Keratinocyte (primary cell): ENCODE results near the gene PTGES. TPM values are rescaled to one million over a fixed set of nuclear protein-coding genes. Genes with fewer than 3 reads are reported as not detected.

Experiments used
- DNase-seq: peaks from one replicate; pipeline ENCODE4 v3.0.0-alpha.2; 2011; ENCODE audit warnings: low read depth, missing footprints, low spot score
- FAIRE-seq: peaks from 2 replicates; lab custom pipeline; 2011; peaks lifted over from hg19 to GRCh38; lab: Jason Lieb, UNC
- H2AFZ ChIP-seq: 2 replicates; pipeline ENCODE4 v1.6.0; 2012; ENCODE audit warnings: low read length, control low read depth, inconsistent platforms; ENCODE audit not compliant: control insufficient read depth
- H3K27ac ChIP-seq: 2 replicates; pipeline ENCODE4 v1.5.1; 2011; ENCODE audit warnings: low read length; ENCODE audit not compliant: control insufficient read depth, insufficient read depth
- H3K27me3 ChIP-seq: 3 replicates; pipeline ENCODE4 v1.6.0; 2011; ENCODE audit warnings: low read length; ENCODE audit not compliant: control insufficient read depth, insufficient read depth; ENCODE audit errors: extremely low read depth
- H3K36me3 ChIP-seq, 2 experiments: 2 replicates in 1 of 2; 3 replicates in 1 of 2; pipeline ENCODE4 v1.5.1; 2011; ENCODE audit warnings: low read length in 2 of 2, mild to moderate bottlenecking in 1 of 2; ENCODE audit not compliant: control insufficient read depth in 2 of 2, insufficient read depth in 2 of 2; ENCODE audit errors: extremely low read depth in 1 of 2
- H3K4me1 ChIP-seq: 3 replicates; pipeline ENCODE4 v1.5.1; 2011; ENCODE audit warnings: low read length; ENCODE audit not compliant: control insufficient read depth, insufficient read depth; ENCODE audit errors: extremely low read depth
- H3K4me2 ChIP-seq: 3 replicates; pipeline ENCODE4 v1.6.0; 2011; ENCODE audit warnings: low read depth, low read length; ENCODE audit not compliant: control insufficient read depth, insufficient read depth; ENCODE audit errors: extremely low read depth
- H3K4me3 ChIP-seq, 3 experiments: fragments of 200-600 bp in 1 of 3; sonication (generic) in 1 of 3; 2 replicates in 2 of 3; 3 replicates in 1 of 3; pipeline ENCODE4 v1.5.1; 2011 to 2016; ENCODE audit warnings: low read length in 3 of 3, mild to moderate bottlenecking in 3 of 3, control low read depth in 2 of 3, inconsistent platforms in 1 of 3, low read depth in 1 of 3, mixed read lengths in 1 of 3, mixed run types in 1 of 3, moderate library complexity in 1 of 3; ENCODE audit not compliant: control insufficient read depth in 2 of 3, insufficient read depth in 2 of 3; ENCODE audit errors: extremely low read depth in 1 of 3
- H3K79me2 ChIP-seq: 2 replicates; pipeline ENCODE4 v1.6.0; 2012; ENCODE audit warnings: low read length; ENCODE audit not compliant: control insufficient read depth, insufficient read depth
- H3K9ac ChIP-seq: 3 replicates; pipeline ENCODE4 v1.6.0; 2011; ENCODE audit warnings: low read length; ENCODE audit not compliant: control insufficient read depth, insufficient read depth; ENCODE audit errors: extremely low read depth
- H3K9me1 ChIP-seq: 3 replicates; pipeline ENCODE4 v1.6.0; 2011; ENCODE audit warnings: low read length; ENCODE audit not compliant: control insufficient read depth, insufficient read depth; ENCODE audit errors: extremely low read depth
- H3K9me3 ChIP-seq: 2 replicates; pipeline ENCODE4 v1.5.1; 2012; ENCODE audit warnings: low read depth, low read length; ENCODE audit not compliant: control insufficient read depth
- H4K20me1 ChIP-seq: 3 replicates; pipeline ENCODE4 v1.6.0; 2011; ENCODE audit warnings: low read length; ENCODE audit not compliant: control insufficient read depth, insufficient read depth; ENCODE audit errors: extremely low read depth
- CTCF ChIP-seq, 3 experiments: IDR thresholded peaks in 1 of 3; conservative IDR thresholded peaks in 1 of 3; optimal IDR thresholded peaks in 1 of 3; 2 replicates in 2 of 3; 3 replicates in 1 of 3; pipeline versions ENCODE3 to v1.5.1; 2011; ENCODE audit warnings: low read length in 3 of 3, mild to moderate bottlenecking in 3 of 3, moderate library complexity in 2 of 3, control low read depth in 1 of 3, inconsistent platforms in 1 of 3; ENCODE audit not compliant: insufficient read depth in 2 of 3; ENCODE audit errors: extremely low read depth in 1 of 3
- EZH2 ChIP-seq: IDR thresholded peaks from one replicate; pipeline ENCODE4 v1.6.1; 2012; ENCODE audit warnings: inconsistent platforms, mild to moderate bottlenecking, low read length, moderate library complexity
- dilution Hi-C: fragments of 300-500 bp; cut with MboI; formaldehyde crosslinking; loops from one replicate; pipeline ENCODE4 v1.7.0; 2020; ENCODE audit warnings: low sequenced_read_pairs; ENCODE audit not compliant: extremely low pct_ligation_motif_present
- polyA plus RNA-seq, 5 experiments: library from polyadenylated mRNA; depleted of rRNA in 3 of 5; stranded (reverse) in 3 of 5; stranded (forward) in 1 of 5; unstranded in 1 of 5; fragments of >200 nt; gene quantifications; 1 replicate in 1 of 5; 2 replicates in 3 of 5; 3 replicates in 1 of 5; pipeline versions ENCODE4 v1.2.1 to v1.2.3, GENCODE V29; 2011 to 2012; ENCODE audit warnings: missing spikeins in 2 of 5, low read depth in 1 of 5, low replicate concordance in 1 of 5

PTGES gene
- polyA plus RNA-seq, 1 donor (not counting 4 experiments of a cell fraction or from before 2014, with no cell fraction given), result 19.7 TPM

GRCh38 chr9:129724456-129725190 lies 28.2 kb downstream of the PTGES start:
- Histone ChIP-seq H3K4me2 (no peak overlapping the region), H3K4me1 (peaks cover 5% of the 10 kb centered on the region), H3K79me2 (no peaks in the 10 kb centered on the region), H3K27me3 (no peaks in the 10 kb centered on the region), H4K20me1 (no peaks in the 10 kb centered on the region), H3K27ac (no peak overlapping the region), H3K9ac (no peak overlapping the region), H3K4me3 (no peak overlapping the region), H3K9me3 (no peaks in the 10 kb centered on the region), H3K36me3 (no peaks in the 10 kb centered on the region), H2AFZ (no peak overlapping the region), H3K9me1 (no peaks in the 10 kb centered on the region)
- dilution Hi-C loops, result loop anchor here (10.0 kb wide), 1 partner anchor 90 kb away; no protein-coding TSS in a partner anchor
- DNase-seq (no peak), FAIRE-seq (no peak)
- no peak for TF ChIP-seq EZH2
- no peak for TF ChIP-seq CTCF (optimal IDR thresholded peaks at IDR 0.05 in 1 of 3, IDR thresholded peaks at IDR 0.05 in 1 of 3, conservative IDR thresholded peaks at IDR 0.05 in 1 of 3; ENCODE audit: extremely low read depth in 1 of 3, insufficient read depth in 2 of 3, low read length in 3 of 3)

- DNase-seq, result no peak
- Histone ChIP-seq H3K36me3 (no peaks in the 10 kb centered on the region), H4K20me1 (no peaks in the 10 kb centered on the region), H3K9ac (no peak overlapping the region), H3K9me3 (no peaks in the 10 kb centered on the region), H3K9me1 (no peaks in the 10 kb centered on the region), H3K79me2 (no peaks in the 10 kb centered on the region), H3K27ac (no peak overlapping the region), H3K4me1 (peaks cover 5% of the 10 kb centered on the region), H3K4me2 (no peak overlapping the region), H3K27me3 (no peaks in the 10 kb centered on the region), H3K4me3 (no peak overlapping the region), H2AFZ (no peak overlapping the region)
- dilution Hi-C loops, result loop anchor here (10.0 kb wide), 1 partner anchor 88 kb away; no protein-coding TSS in a partner anchor
- FAIRE-seq, result no peak
- TF ChIP-seq CTCF (optimal IDR thresholded peaks at IDR 0.05 in 1 of 3, IDR thresholded peaks at IDR 0.05 in 1 of 3, conservative IDR thresholded peaks at IDR 0.05 in 1 of 3; ENCODE audit: extremely low read depth in 1 of 3, insufficient read depth in 2 of 3, low read length in 3 of 3) (no peak), EZH2 (no peak)
Measured at GRCh38 chr9:129722913-129723312, 29.9 kb downstream of the PTGES start.
